AG09309 (cell line): Measurements from ENCODE around the gene CACNA1C.

Experiments
- DNase-seq: peaks from one replicate; pipeline ENCODE4 v3.0.0-alpha.2; 2010; ENCODE audit warnings: low read depth
- H3K4me3 ChIP-seq: 2 replicates; pipeline ENCODE4 v1.5.1; 2011; ENCODE audit warnings: mild to moderate bottlenecking, low read depth, low read length, moderate library complexity; ENCODE audit not compliant: control insufficient read depth
- CTCF ChIP-seq: IDR thresholded peaks from 2 replicates; pipeline ENCODE4 v1.5.1; 2011; ENCODE audit warnings: mild to moderate bottlenecking, low read depth, low read length, inconsistent platforms; ENCODE audit not compliant: insufficient read depth, control insufficient read depth; ENCODE audit errors: missing control alignments

CACNA1C gene

GRCh38 chr12:2052826-2053678, at the start of gene CACNA1C:
CACNA1C (plus strand) TSS chr12:2052987; CDS start chr12:2053563, 576 bp downstream.
- H3K4me3 ChIP-seq: peak within 1 kb of the TSS; percentile 88
- TF ChIP-seq CTCF: peak; percentile 34
- no peak for DNase-seq

GRCh38 chr12:2003676-2004112, 49.1 kb upstream of the CACNA1C start:
- no peak for TF ChIP-seq CTCF
- H3K4me3 ChIP-seq: peak overlapping the region; percentile 76
- DNase-seq: no peak

- peak within 1 kb of the TSS; percentile 76 for H3K4me3 ChIP-seq
- DNase-seq: peak; percentile 91
- no peak for TF ChIP-seq CTCF
Measured at GRCh38 chr12:2004113-2004929, 48.5 kb upstream of the CACNA1C start, which contains the start of gene DCP1B. DCP1B (minus strand) TSS chr12:2004457; CDS start chr12:2004431, 26 bp downstream.

- no peak for TF ChIP-seq CTCF
- no peak for DNase-seq
- no peak overlapping the region for H3K4me3 ChIP-seq
Measured at GRCh38 chr12:2008677-2009076, 44.1 kb upstream of the CACNA1C start.

- DNase-seq: no peak
- H3K4me3 ChIP-seq: no peak overlapping the region
- no peak for TF ChIP-seq CTCF
Measured at GRCh38 chr12:2009623-2010022, 43.2 kb upstream of the CACNA1C start.
